GM23338 (cell line): ENCODE data around the gene OMD.

Source experiments
- CTCF ChIP-seq, 2 experiments: fragments of 200-600 bp in 1 of 2; sonication (generic) in 1 of 2; conservative IDR thresholded peaks; 2 replicates each; pipeline versions ENCODE4 v1.5.1 to v1.6.1; 2016 to 2017; ENCODE audit warnings: antibody characterized with exemption in 2 of 2, low read depth in 2 of 2, mild to moderate bottlenecking in 2 of 2, moderate library complexity in 1 of 2
- EZH2 ChIP-seq: fragments of 200-600 bp; sonication (generic); IDR thresholded peaks from one replicate; pipeline ENCODE4 v1.8.0; 2017; ENCODE audit warnings: antibody characterized with exemption, mild to moderate bottlenecking, low read depth; ENCODE audit not compliant: unreplicated experiment
- NANOG ChIP-seq: IDR thresholded peaks from 2 replicates; pipeline ENCODE4 v1.6.1; 2016; ENCODE audit warnings: antibody characterized with exemption, borderline replicate concordance
- POLR2AphosphoS5 ChIP-seq: IDR thresholded peaks from 2 replicates; pipeline ENCODE4 v1.6.1; 2016; ENCODE audit warnings: antibody characterized with exemption, low read depth

GRCh38 chr9:92423612-92424011 is 659 bp downstream of the OMD start:
- TF ChIP-seq NANOG (no peak), CTCF (conservative IDR thresholded peaks at IDR 0.05; ENCODE audit: low read depth in 2 of 2) (no peak), EZH2 (no peak), POLR2AphosphoS5 (no peak)
